OCI-LY7 (cell line): Measurements from ENCODE around the gene STYK1. TPM values are rescaled to one million over a fixed set of nuclear protein-coding genes. Genes with fewer than 3 reads are reported as not detected.
"Not testable (repeated sequence)": the region's sequence is repeated elsewhere in the genome, so short reads cannot be mapped to it uniquely, and the experiment has no call there.

ENCODE experiments used
- BruUV-seq: library from RNA; stranded (reverse); fragments of 400-500 nt; replicated peaks from 2 replicates; lab custom pipeline; 2021; lab: Mats Ljungman, UMichigan
- CTCF ChIA-PET: fragments of 300-600 bp; sonication (Branson Sonifier 250); formaldehyde crosslinking; loops from one replicate; lab custom pipeline; 2022; ENCODE audit warnings: antibody characterized with exemption; ENCODE audit not compliant: unreplicated experiment; lab: Charles Lee
- POLR2A ChIA-PET: fragments of 300-600 bp; sonication (Branson Sonifier 250); formaldehyde crosslinking; loops from one replicate; lab custom pipeline; 2022; ENCODE audit warnings: antibody characterized with exemption; lab: Charles Lee
- DNase-seq: peaks from one replicate; pipeline ENCODE4 v3.0.0-alpha.2; 2015; ENCODE audit warnings: low spot score
- H2AFZ ChIP-seq: fragments of 200-600 bp; sonication (generic), shearing (Covaris generic); 2 replicates; pipeline ENCODE4 v1.6.1; 2014; ENCODE audit warnings: mild to moderate bottlenecking, antibody characterized with exemption, low read length, moderate library complexity
- H3K27ac ChIP-seq: fragments of 200-600 bp; sonication (generic); 2 replicates; pipeline ENCODE4 v1.5.1; 2014; ENCODE audit warnings: mixed run types, low read depth, mild to moderate bottlenecking, moderate library complexity, low read length, inconsistent platforms; ENCODE audit not compliant: poor library complexity, severe bottlenecking
- H3K36me3 ChIP-seq: fragments of 200-600 bp; sonication (generic); 2 replicates; pipeline ENCODE4 v1.6.1; 2014; ENCODE audit warnings: mild to moderate bottlenecking, antibody characterized with exemption, low read length, moderate library complexity, mixed read lengths; ENCODE audit not compliant: insufficient read depth
- H3K4me1 ChIP-seq: fragments of 200-600 bp; sonication (generic); 2 replicates; pipeline ENCODE4 v1.5.1; 2014; ENCODE audit warnings: mild to moderate bottlenecking, low read length; ENCODE audit not compliant: insufficient read depth, poor library complexity, severe bottlenecking
- H3K4me2 ChIP-seq: fragments of 200-600 bp; sonication (generic); 2 replicates; pipeline ENCODE4 v1.6.1; 2014; ENCODE audit warnings: mild to moderate bottlenecking, low read length
- H3K4me3 ChIP-seq: fragments of 200-600 bp; sonication (generic); 2 replicates; pipeline ENCODE4 v1.5.1; 2014; ENCODE audit warnings: mild to moderate bottlenecking, low read depth, low read length; ENCODE audit not compliant: poor library complexity, severe bottlenecking
- H3K79me2 ChIP-seq: fragments of 200-600 bp; sonication (generic); 2 replicates; pipeline ENCODE4 v1.6.1; 2016; ENCODE audit warnings: low read depth, mild to moderate bottlenecking, low read length, moderate library complexity, mixed read lengths; ENCODE audit not compliant: insufficient read depth
- H3K9me2 ChIP-seq: fragments of 200-600 bp; sonication (generic); 2 replicates; pipeline ENCODE4 v1.6.1; 2016; ENCODE audit warnings: mild to moderate bottlenecking, low read length, mixed read lengths; ENCODE audit not compliant: insufficient read depth
- H3K9me3 ChIP-seq: fragments of 200-600 bp; sonication (generic); 2 replicates; pipeline ENCODE4 v1.6.1; 2014; ENCODE audit warnings: mild to moderate bottlenecking, mixed run types, low read length, mixed read lengths
- H4K20me1 ChIP-seq: fragments of 200-600 bp; sonication (generic); 2 replicates; pipeline ENCODE4 v1.6.1; 2014; ENCODE audit warnings: mild to moderate bottlenecking, antibody characterized with exemption, low read length, moderate library complexity, mixed read lengths; ENCODE audit not compliant: insufficient read depth
- CTCF ChIP-seq: fragments of 200-600 bp; sonication (generic); conservative IDR thresholded peaks from 2 replicates; pipeline ENCODE4 v1.5.1; 2014; ENCODE audit warnings: mild to moderate bottlenecking, antibody characterized with exemption, low read length, moderate library complexity, mixed read lengths
- EZH2phosphoT487 ChIP-seq: fragments of 200-600 bp; sonication (generic); IDR thresholded peaks from 2 replicates; pipeline ENCODE4 v1.6.1; 2018; ENCODE audit warnings: low read depth, borderline replicate concordance, mild to moderate bottlenecking, mixed run types, antibody characterized with exemption, low read length, moderate library complexity, mixed read lengths
- intact Hi-C: fragments of 100-400 bp; cut with micrococcal nuclease; formaldehyde crosslinking; loops from one replicate; pipeline ENCODE4 v1.10.0; 2022; ENCODE audit not compliant: unreplicated experiment
- total RNA-seq, 2 experiments: library from RNA; depleted of rRNA in 1 of 2; stranded (reverse); fragments of >200 nt in 1 of 2; shearing (Covaris generic) in 1 of 2; gene quantifications; 2 replicates each; pipeline ENCODE4 v1.2.3, GENCODE V29; 2014 to 2022

Gene STYK1
- total RNA-seq, 2 experiments from 2014 or later = not detected

GRCh38 chr12:10574307-10574706, 99.5 kb downstream of the STYK1 start:
- Histone ChIP-seq H4K20me1 (no peaks in the 10 kb centered on the region), H2AFZ (no peak overlapping the region), H3K4me1 (no peaks in the 10 kb centered on the region), H3K9me2 (no peaks in the 10 kb centered on the region), H3K4me2 (no peak overlapping the region), H3K9me3 (no peaks in the 10 kb centered on the region), H3K79me2 (no peaks in the 10 kb centered on the region), H3K4me3 (no peak overlapping the region), H3K27ac (no peak overlapping the region), H3K36me3 (no peaks in the 10 kb centered on the region)
- no peak for DNase-seq
- ChIA-PET CTCF (no interaction called here), POLR2A (no interaction called here)
- BruUV-seq = no TSS peak
- TF ChIP-seq EZH2phosphoT487 (no peak), CTCF (no peak)
- intact Hi-C loops = no loop called here

- H3K4me1 ChIP-seq, POLR2A ChIA-PET, H3K27ac ChIP-seq, H3K36me3 ChIP-seq, CTCF ChIA-PET, DNase-seq, H4K20me1 ChIP-seq, H3K4me2 ChIP-seq, H3K9me3 ChIP-seq, H2AFZ ChIP-seq, H3K79me2 ChIP-seq, H3K4me3 ChIP-seq, intact Hi-C loops, BruUV-seq, H3K9me2 ChIP-seq: not testable (repeated sequence)
Measured at GRCh38 chr12:10572021-10572490, 101.8 kb downstream of the STYK1 start.

- Histone ChIP-seq H3K79me2 (no peaks in the 10 kb centered on the region), H3K9me3 (no peaks in the 10 kb centered on the region), H3K4me1 (peaks cover 4% of the 10 kb centered on the region), H3K27ac (no peak overlapping the region), H2AFZ (no peak overlapping the region), H4K20me1 (no peaks in the 10 kb centered on the region), H3K4me3 (no peak overlapping the region), H3K9me2 (no peaks in the 10 kb centered on the region), H3K36me3 (no peaks in the 10 kb centered on the region), H3K4me2 (no peak overlapping the region)
- intact Hi-C loops = no loop called here
- POLR2A ChIA-PET = no interaction called here
- no TSS peak for BruUV-seq
- CTCF ChIA-PET = no interaction called here
- DNase-seq = no peak
- TF ChIP-seq CTCF (no peak), EZH2phosphoT487 (no peak)
Measured at GRCh38 chr12:10571141-10571540, 102.7 kb downstream of the STYK1 start.

Other genes starting within 250 kb of the STYK1 start
- gene KLRC2, start 238.0 kb downstream of the STYK1 start, total RNA-seq (2014; rRNA removed; shearing (Covaris generic)) = 1.2 TPM in 1 of 2 replicates, not detected in the other
- gene KLRC2, start 238.0 kb downstream of the STYK1 start, total RNA-seq (2022) = not detected in 2 replicates
- 1.2 TPM in 1 of 2 replicates, not detected in the other for gene KLRC1, start 220.7 kb downstream of the STYK1 start, total RNA-seq (2014; rRNA removed; shearing (Covaris generic))
- 0.36 TPM in 1 of 2 replicates, not detected in the other for gene KLRC1, start 220.7 kb downstream of the STYK1 start, total RNA-seq (2022)
- 0.85 and 1.0 TPM in 2 replicates for gene EIF2S3B, start 168.2 kb downstream of the STYK1 start, total RNA-seq (2014; rRNA removed; shearing (Covaris generic))
- gene EIF2S3B, start 168.2 kb downstream of the STYK1 start, total RNA-seq (2022) = 0.95 and 1.6 TPM in 2 replicates
- gene MAGOHB, start 60.4 kb downstream of the STYK1 start, total RNA-seq (2014; rRNA removed; shearing (Covaris generic)) = 35.6 and 44.4 TPM in 2 replicates
- gene MAGOHB, start 60.4 kb downstream of the STYK1 start, total RNA-seq (2022) = 54.7 and 66.5 TPM in 2 replicates
- gene YBX3, start 49.3 kb upstream of the STYK1 start, total RNA-seq (2014; rRNA removed; shearing (Covaris generic)) = 70.7 and 97.5 TPM in 2 replicates
- gene YBX3, start 49.3 kb upstream of the STYK1 start, total RNA-seq (2022) = 220 and 223 TPM in 2 replicates
- not detected in 2 replicates for gene TAS2R7, start 128.6 kb upstream of the STYK1 start, total RNA-seq (2014; rRNA removed; shearing (Covaris generic))
- not detected in 2 replicates for gene TAS2R7, start 128.6 kb upstream of the STYK1 start, total RNA-seq (2022)
- not detected in 2 replicates for gene TAS2R8, start 133.2 kb upstream of the STYK1 start, total RNA-seq (2014; rRNA removed; shearing (Covaris generic))
- not detected in 2 replicates for gene TAS2R8, start 133.2 kb upstream of the STYK1 start, total RNA-seq (2022)
- not detected in 2 replicates for gene TAS2R9, start 136.1 kb upstream of the STYK1 start, total RNA-seq (2014; rRNA removed; shearing (Covaris generic))
- not detected in 2 replicates for gene TAS2R9, start 136.1 kb upstream of the STYK1 start, total RNA-seq (2022)
- gene TAS2R10, start 152.3 kb upstream of the STYK1 start, total RNA-seq (2014; rRNA removed; shearing (Covaris generic)) = 0.50 TPM in 1 of 2 replicates, not detected in the other
- gene TAS2R10, start 152.3 kb upstream of the STYK1 start, total RNA-seq (2022) = not detected in 2 replicates
- gene PRR4, start 175.4 kb upstream of the STYK1 start, total RNA-seq (2014; rRNA removed; shearing (Covaris generic)) = 1.4 and 1.5 TPM in 2 replicates
- gene PRR4, start 175.4 kb upstream of the STYK1 start, total RNA-seq (2022) = 1.3 TPM in 1 of 2 replicates, not detected in the other
- 26.8 and 41.4 TPM in 2 replicates for gene PRH1, start 210.2 kb upstream of the STYK1 start, total RNA-seq (2014; rRNA removed; shearing (Covaris generic))
- gene PRH1, start 210.2 kb upstream of the STYK1 start, total RNA-seq (2022) = 22.6 and 30.4 TPM in 2 replicates
- gene TAS2R13, start 235.5 kb upstream of the STYK1 start, total RNA-seq (2014; rRNA removed; shearing (Covaris generic)) = 0.92 and 1.3 TPM in 2 replicates
- gene TAS2R13, start 235.5 kb upstream of the STYK1 start, total RNA-seq (2022) = 0.81 and 1.2 TPM in 2 replicates